GM18505 (cell line): ENCODE data around the gene MAML2.
"Not testable (repeated sequence)": the region's sequence is repeated elsewhere in the genome, so short reads cannot be mapped to it uniquely, and the experiment has no call there.

ENCODE experiments used
- ATAC-seq: cut with Tn5 transposase; IDR thresholded peaks from one replicate; pipeline ENCODE4 v1.9.1; 2021; ENCODE audit not compliant: unreplicated experiment
- POLR2A ChIP-seq: IDR thresholded peaks from 4 replicates; pipeline ENCODE4 v1.6.1; 2011; ENCODE audit warnings: borderline replicate concordance; ENCODE audit not compliant: insufficient read depth, insufficient read length; ENCODE audit errors: extremely low read depth

Gene MAML2

GRCh38 chr11:96303980-96304379, 39.0 kb downstream of the MAML2 start:
- TF ChIP-seq POLR2A = no peak
- no peak for ATAC-seq

- no peak for TF ChIP-seq POLR2A
- no peak for ATAC-seq
Measured at GRCh38 chr11:96303064-96303463, 39.9 kb downstream of the MAML2 start.

GRCh38 chr11:96301818-96302217, 41.2 kb downstream of the MAML2 start:
- ATAC-seq = no peak
- no peak for TF ChIP-seq POLR2A

- no peak for ATAC-seq
- no peak for TF ChIP-seq POLR2A
Measured at GRCh38 chr11:96299155-96299888, 43.7 kb downstream of the MAML2 start.

GRCh38 chr11:96295369-96295768, 47.6 kb downstream of the MAML2 start:
- no peak for TF ChIP-seq POLR2A

GRCh38 chr11:96294289-96294688, 48.7 kb downstream of the MAML2 start:
- ATAC-seq = no peak
- no peak for TF ChIP-seq POLR2A

More at GRCh38 chr11:96295369-96295768, 47.6 kb downstream of the MAML2 start:
- no peak for ATAC-seq

- ATAC-seq = peak; percentile 80
- TF ChIP-seq POLR2A = no peak
Measured at GRCh38 chr11:96293598-96294021, 49.4 kb downstream of the MAML2 start.

- TF ChIP-seq POLR2A = no peak
- no peak for ATAC-seq
Measured at GRCh38 chr11:96293109-96293508, 49.9 kb downstream of the MAML2 start.

- no peak for TF ChIP-seq POLR2A
Measured at GRCh38 chr11:96292291-96293010, 50.5 kb downstream of the MAML2 start.

GRCh38 chr11:96290631-96291030, 52.4 kb downstream of the MAML2 start:
- no peak for ATAC-seq
- TF ChIP-seq POLR2A = no peak

More at GRCh38 chr11:96292291-96293010, 50.5 kb downstream of the MAML2 start:
- no peak for ATAC-seq

GRCh38 chr11:96290031-96290430, 53.0 kb downstream of the MAML2 start:
- ATAC-seq = no peak
- no peak for TF ChIP-seq POLR2A

- TF ChIP-seq POLR2A = no peak
- no peak for ATAC-seq
Measured at GRCh38 chr11:96288915-96289314, 54.1 kb downstream of the MAML2 start.

- TF ChIP-seq POLR2A = no peak
- ATAC-seq = no peak
Measured at GRCh38 chr11:96287822-96288439, 55.1 kb downstream of the MAML2 start.

- ATAC-seq = not testable (repeated sequence)
Measured at GRCh38 chr11:96285985-96286384, 57.0 kb downstream of the MAML2 start.
